ENCODE measurements around the gene GLCCI1.

GLCCI1 gene

GRCh38 chr7:8068892-8069686 is 100.5 kb downstream of the GLCCI1 start:
- no peak overlapping the region for H3K9ac ChIP-seq (ENCODE audit: low read length)
- no peak overlapping the region for H2AFZ ChIP-seq (ENCODE audit: low read length)
- no peaks in the 10 kb centered on the region for H3K4me1 ChIP-seq (ENCODE audit: insufficient read depth, low read length, severe bottlenecking)
- H4K20me1 ChIP-seq (ENCODE audit: insufficient read depth, low read length): no peaks in the 10 kb centered on the region
- no peaks in the 10 kb centered on the region for H3F3A ChIP-seq (ENCODE audit: insufficient read depth, low read length)
- H3K9me3 ChIP-seq (ENCODE audit: low read length): no peaks in the 10 kb centered on the region
- H3K9me2 ChIP-seq (ENCODE audit: low read depth, low read length): no peaks in the 10 kb centered on the region
- H3K79me2 ChIP-seq (ENCODE audit: insufficient read depth, low read length): peaks cover 38% of the 10 kb centered on the region
- no peaks in the 10 kb centered on the region for H3K27me3 ChIP-seq (ENCODE audit: insufficient read depth, low read length)
- H3K27ac ChIP-seq (ENCODE audit: low read depth, low read length, poor library complexity, severe bottlenecking): no peak overlapping the region
- H3K36me3 ChIP-seq (ENCODE audit: insufficient read depth, low read length): peaks cover 82% of the 10 kb centered on the region
- H3K4me3 ChIP-seq (ENCODE audit: low read depth, low read length, poor library complexity, severe bottlenecking): no peak overlapping the region
- no peak for TF ChIP-seq EZH2 (IDR thresholded peaks at IDR 0.05; ENCODE audit: borderline replicate concordance, low read length)
- no peak for TF ChIP-seq CTCF (IDR thresholded peaks at IDR 0.05; ENCODE audit: low read length)
- no peak overlapping the region for H3K4me2 ChIP-seq (ENCODE audit: low read length)

- no peaks in the 10 kb centered on the region for H3F3A ChIP-seq (ENCODE audit: insufficient read depth, low read length)
- peaks cover 84% of the 10 kb centered on the region for H3K36me3 ChIP-seq (ENCODE audit: insufficient read depth, low read length)
- no peaks in the 10 kb centered on the region for H4K20me1 ChIP-seq (ENCODE audit: insufficient read depth, low read length)
- no peak overlapping the region for H3K4me2 ChIP-seq (ENCODE audit: low read length)
- TF ChIP-seq EZH2 (IDR thresholded peaks at IDR 0.05; ENCODE audit: borderline replicate concordance, low read length) (no peak), CTCF (IDR thresholded peaks at IDR 0.05; ENCODE audit: low read length) (no peak)
- peaks cover 25% of the 10 kb centered on the region for H3K79me2 ChIP-seq (ENCODE audit: insufficient read depth, low read length)
- no peak overlapping the region for H3K27ac ChIP-seq (ENCODE audit: low read depth, low read length, poor library complexity, severe bottlenecking)
- no peaks in the 10 kb centered on the region for H3K27me3 ChIP-seq (ENCODE audit: insufficient read depth, low read length)
- no peaks in the 10 kb centered on the region for H3K9me2 ChIP-seq (ENCODE audit: low read depth, low read length)
- H3K4me1 ChIP-seq (ENCODE audit: insufficient read depth, low read length, severe bottlenecking): no peaks in the 10 kb centered on the region
- no peak overlapping the region for H2AFZ ChIP-seq (ENCODE audit: low read length)
- no peak overlapping the region for H3K9ac ChIP-seq (ENCODE audit: low read length)
- H3K4me3 ChIP-seq (ENCODE audit: low read depth, low read length, poor library complexity, severe bottlenecking): no peak overlapping the region
- H3K9me3 ChIP-seq (ENCODE audit: low read length): no peaks in the 10 kb centered on the region
Measured at GRCh38 chr7:8070451-8071180, 102.0 kb downstream of the GLCCI1 start.

GRCh38 chr7:8078418-8078817 is 109.8 kb downstream of the GLCCI1 start:
- no peaks in the 10 kb centered on the region for H3K9me2 ChIP-seq (ENCODE audit: low read depth, low read length)
- no peaks in the 10 kb centered on the region for H3K27me3 ChIP-seq (ENCODE audit: insufficient read depth, low read length)
- no peaks in the 10 kb centered on the region for H3K9me3 ChIP-seq (ENCODE audit: low read length)
- H3K27ac ChIP-seq (ENCODE audit: low read depth, low read length, poor library complexity, severe bottlenecking): no peak overlapping the region
- H3K9ac ChIP-seq (ENCODE audit: low read length): no peak overlapping the region
- H3K36me3 ChIP-seq (ENCODE audit: insufficient read depth, low read length): peaks cover 62% of the 10 kb centered on the region
- no peak overlapping the region for H3K4me2 ChIP-seq (ENCODE audit: low read length)
- no peak overlapping the region for H3K4me3 ChIP-seq (ENCODE audit: low read depth, low read length, poor library complexity, severe bottlenecking)
- no peaks in the 10 kb centered on the region for H3K4me1 ChIP-seq (ENCODE audit: insufficient read depth, low read length, severe bottlenecking)
- H4K20me1 ChIP-seq (ENCODE audit: insufficient read depth, low read length): no peaks in the 10 kb centered on the region
- peaks cover 3% of the 10 kb centered on the region; the same call in 1 of the 2 replicates for H3K79me2 ChIP-seq (ENCODE audit: insufficient read depth, low read length)
- TF ChIP-seq EZH2 (IDR thresholded peaks at IDR 0.05; ENCODE audit: borderline replicate concordance, low read length) (no peak), CTCF (IDR thresholded peaks at IDR 0.05; ENCODE audit: low read length) (no peak)
- H3F3A ChIP-seq (ENCODE audit: insufficient read depth, low read length): no peaks in the 10 kb centered on the region
- no peak overlapping the region for H2AFZ ChIP-seq (ENCODE audit: low read length)

All from OCI-LY1 (cell line).